Dermis microvascular lymphatic vessel endothelial cell (primary cell): ENCODE measurements around the gene FUBP3. TPM values are rescaled to one million over a fixed set of nuclear protein-coding genes. Genes with fewer than 3 reads are reported as not detected.

ENCODE experiments used
- DNase-seq, 2 donors: peaks; one replicate each; pipeline versions ENCODE4 v3.0.0 to v3.0.0-alpha.2; 2010; ENCODE audit warnings: low read depth in 2 of 2
- total RNA-seq: library from RNA; depleted of rRNA; stranded (reverse); fragments of >200 nt; gene quantifications from 2 replicates; pipeline ENCODE4 v1.2.1, GENCODE V29; 2014

Gene FUBP3
- total RNA-seq, 1 donor from 2014 or later, result 26.7 TPM

DNA sequence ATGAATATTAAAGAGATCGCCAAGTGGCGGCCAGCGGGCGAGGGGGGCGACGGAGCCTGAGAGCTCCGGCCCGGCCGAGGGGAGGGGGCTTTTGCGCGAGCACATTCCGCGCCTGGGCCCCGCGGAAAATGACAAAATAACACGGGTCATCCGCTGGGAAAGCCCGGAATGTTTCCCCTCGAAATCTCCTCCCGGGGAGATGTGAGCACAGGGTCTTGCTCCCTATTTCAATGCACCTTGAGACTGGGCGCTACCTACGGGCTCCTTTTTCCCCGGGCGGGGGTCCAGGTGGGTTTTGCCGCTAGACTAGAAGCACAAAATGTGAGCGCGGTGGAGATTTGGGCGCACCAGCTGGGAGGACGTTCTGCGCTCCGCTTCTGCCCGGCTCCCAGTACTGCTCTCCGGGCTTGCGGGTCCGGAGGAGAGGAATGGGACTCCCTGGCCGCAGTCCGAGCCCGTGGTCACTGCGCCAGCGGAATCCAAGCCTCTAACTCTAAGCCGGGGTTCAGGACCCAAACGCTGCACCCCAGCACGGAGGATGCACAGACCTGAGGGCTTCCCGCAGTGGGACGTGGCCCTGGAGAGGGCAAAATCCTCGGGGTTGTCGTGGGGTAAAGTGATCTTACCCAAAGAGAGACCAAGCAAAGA lies 82.2 kb downstream of the FUBP3 start:
- no peak for DNase-seq

DNA sequence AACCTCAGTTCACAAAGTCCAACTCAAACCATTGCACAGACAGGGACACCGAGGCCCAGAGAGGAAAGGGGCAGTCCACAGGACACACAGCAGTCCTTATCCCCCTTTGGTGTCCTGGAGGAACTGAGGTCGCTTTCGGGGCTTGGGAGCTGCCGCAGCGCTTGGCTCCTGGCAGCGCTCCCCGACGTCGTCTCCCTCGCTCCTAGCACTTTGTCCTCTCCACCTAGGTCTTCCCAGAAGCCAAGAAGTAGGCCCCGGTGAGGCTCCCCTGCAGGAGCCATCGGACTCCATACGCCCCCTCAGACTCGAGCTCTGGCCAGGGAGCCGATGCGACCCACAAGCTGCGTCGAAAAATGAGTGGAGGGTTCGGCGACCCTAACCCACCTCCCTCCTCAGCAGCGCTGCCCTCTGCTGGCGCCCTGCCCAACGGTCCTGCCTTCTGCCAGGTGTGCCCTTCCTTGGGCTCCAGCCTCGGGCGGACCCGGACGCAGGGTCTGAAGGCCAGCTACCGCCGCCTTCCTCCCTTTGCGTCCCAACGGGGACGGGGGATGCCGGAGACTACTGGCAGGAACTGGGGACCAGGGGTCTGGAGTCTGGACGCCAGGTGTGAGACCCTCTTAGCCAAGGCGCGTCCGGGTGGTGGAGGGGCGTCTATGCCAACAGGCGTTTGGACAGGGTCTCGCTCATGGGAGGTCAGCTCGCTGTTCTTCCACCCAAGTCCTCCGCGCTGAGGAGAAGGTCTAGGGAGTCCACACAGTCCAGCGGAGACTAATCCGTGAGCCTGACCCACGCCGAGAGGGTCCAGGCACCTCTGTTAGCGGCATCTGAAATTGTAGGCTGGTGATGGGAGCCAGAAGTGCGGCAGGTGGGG lies 83.0 kb downstream of the FUBP3 start:
- DNase-seq, result no peak

DNA sequence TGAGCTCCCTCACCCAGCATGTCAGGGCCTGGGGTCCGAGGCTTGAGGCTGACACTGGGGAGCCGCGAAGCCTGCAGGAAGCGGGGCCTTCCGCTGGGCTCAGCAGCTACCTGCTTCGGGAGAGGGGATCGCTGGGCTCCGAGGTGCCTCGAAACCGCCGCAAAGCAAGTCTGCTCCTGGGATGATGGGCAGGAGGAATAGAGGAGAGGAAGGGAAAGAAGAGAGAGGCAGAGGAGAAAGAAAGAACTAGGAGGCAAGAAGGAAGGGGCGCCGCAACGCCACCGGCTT lies 83.5 kb downstream of the FUBP3 start:
- no peak for DNase-seq

DNA sequence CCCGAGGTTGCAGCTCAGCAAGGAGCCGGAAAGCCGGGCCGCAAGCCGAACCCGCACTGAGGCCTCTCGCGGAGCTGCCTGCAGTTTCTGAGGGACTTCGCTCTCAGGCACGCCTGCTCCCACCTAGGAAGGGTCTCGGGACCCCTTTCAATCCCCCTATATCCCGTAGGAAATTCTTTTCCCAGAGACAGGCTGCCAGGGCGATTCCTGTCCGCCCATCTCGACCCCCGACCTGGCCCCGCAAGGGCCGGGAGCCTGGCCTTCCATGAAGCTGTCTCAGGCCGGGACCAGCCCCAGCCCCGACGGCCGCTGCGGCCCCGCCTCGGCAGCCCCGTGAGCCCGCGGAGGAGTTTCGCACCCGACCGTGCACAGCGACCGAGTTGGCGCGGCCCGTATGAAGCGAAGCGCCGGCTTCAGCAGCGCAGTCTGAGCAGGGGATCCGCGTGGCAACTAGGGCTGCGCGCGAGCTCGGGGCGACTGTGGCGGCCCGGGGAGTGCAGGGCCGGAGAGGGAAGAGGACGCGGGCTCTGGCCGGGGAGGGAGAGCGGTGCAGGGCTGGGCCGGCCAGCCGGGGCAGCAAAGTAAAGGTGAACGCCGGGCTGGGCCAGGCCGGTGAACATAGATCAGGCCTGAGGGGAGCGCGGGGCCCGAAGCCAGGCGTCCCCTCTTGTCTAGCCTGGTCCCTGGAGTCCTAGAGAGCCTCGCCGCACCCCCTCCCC lies 84.0 kb downstream of the FUBP3 start:
- no peak for DNase-seq

DNA sequence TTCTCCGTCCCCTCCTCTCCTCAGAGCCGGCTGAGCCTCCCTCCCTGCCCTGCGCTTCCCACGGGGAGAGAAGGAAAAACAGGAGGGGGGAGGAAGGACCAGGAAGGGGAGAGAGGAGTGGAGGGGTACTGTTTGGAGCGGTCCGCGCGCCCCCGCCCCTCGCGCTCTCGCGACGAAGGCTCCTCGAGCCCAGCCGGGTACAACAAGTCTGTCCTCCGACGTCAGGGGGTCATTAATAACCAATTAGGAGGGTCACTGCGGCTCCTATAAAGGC lies 84.5 kb downstream of the FUBP3 start:
- DNase-seq, result no peak

DNA sequence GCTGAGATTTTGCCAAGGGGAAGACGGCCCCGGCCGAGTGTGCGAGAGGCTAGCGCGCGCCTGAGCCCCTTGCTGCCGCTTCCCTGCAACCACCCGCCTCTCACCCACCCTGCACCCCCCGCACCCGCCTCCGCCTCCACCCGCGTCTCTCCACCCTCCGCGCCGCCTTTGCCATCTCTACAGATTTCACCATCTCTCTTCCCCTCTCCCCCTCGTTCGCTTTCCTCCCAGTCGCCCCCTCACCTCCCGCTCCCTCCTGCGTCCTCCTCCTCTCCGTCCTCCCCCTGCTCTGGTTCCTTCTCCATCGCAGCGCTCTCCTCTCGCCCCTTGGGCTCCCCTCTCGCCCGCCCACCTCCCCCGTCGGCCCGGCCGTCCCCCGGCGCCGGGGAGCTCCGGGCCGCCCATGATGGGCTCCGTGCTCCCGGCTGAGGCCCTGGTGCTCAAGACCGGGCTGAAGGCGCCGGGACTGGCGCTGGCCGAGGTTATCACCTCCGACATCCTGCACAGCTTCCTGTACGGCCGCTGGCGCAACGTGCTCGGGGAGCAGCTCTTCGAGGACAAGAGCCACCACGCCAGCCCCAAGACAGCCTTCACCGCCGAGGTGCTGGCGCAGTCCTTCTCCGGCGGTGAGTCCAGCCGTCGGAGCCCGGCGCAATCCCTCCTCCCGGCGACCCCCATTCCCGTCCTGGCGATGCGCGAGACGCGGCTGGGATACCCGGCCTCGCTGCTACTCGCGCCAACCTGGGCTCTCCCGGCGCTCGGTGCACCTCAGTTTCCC lies 85.1 kb downstream of the FUBP3 start, which contains the start of gene PRDM12:
PRDM12 (plus strand) TSS at position 344 of the 778 bp plus-strand sequence; CDS start at position 404, 60 bp downstream.
- DNase-seq, result no peak

DNA sequence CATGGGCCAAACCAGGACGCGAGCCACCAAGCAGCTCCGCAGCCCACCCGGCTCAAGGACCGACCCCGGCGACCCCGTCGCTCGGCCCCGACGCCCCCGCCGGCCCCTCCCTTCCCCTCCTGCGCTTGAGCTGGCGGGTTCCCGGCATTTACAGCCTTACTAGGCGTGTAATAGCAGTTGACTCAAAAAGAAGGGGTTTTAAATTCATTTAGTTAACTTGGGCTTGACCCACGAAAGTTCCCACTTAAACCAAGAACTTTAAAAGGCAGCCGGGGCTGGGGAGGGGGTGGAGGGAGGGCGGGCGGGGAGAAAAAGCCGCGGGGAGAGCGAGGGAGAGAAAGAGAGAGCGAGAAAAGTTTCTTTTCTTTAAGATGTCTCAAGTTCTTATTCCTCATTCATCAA lies 85.7 kb downstream of the FUBP3 start:
- no peak for DNase-seq

DNA sequence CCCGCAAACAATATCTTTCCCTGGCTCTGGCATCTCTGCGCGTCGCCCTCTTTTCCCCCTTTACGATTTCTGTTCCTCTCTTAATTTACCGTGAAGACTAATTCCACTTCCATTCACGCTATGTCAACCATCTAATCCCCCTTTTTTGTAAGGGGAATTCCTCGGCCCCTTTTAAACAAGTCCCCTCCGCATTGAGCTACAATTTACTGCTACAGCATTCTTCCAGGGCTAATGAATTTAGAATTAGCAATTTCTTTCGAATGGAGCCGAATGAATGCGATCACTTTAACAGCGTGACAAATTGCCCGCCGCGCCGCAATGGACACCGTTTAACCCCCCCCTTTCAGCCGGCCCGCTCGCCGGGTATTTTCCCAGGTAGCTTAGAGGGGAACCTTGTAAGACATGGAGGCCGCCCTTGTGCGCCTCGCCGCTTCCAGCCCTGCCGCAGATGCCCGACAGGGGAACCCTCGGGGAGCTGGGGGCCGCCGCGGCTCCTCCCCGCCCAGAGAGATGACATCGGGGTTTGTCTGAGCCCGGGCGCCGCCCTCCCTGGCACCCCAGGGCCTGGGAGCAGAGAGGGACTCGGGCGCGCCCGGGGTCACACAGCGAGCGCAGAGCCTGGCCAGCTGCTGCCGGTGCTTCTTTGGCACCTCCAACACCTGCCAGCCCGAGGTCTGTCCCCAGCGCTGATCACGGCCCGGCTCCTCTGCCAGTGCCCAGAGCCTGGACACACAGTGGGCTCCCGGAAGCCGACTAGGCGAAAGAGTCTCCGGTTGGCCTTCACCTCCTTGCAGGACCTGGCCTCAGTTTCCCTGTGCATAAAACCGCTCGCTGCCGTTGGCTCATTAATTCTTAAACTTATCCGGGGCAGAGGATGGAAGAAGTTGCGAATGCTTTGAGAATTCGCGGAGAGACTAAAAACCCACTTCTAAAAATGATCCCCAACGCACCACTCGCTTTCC lies 86.3 kb downstream of the FUBP3 start:
- no peak for DNase-seq

DNA sequence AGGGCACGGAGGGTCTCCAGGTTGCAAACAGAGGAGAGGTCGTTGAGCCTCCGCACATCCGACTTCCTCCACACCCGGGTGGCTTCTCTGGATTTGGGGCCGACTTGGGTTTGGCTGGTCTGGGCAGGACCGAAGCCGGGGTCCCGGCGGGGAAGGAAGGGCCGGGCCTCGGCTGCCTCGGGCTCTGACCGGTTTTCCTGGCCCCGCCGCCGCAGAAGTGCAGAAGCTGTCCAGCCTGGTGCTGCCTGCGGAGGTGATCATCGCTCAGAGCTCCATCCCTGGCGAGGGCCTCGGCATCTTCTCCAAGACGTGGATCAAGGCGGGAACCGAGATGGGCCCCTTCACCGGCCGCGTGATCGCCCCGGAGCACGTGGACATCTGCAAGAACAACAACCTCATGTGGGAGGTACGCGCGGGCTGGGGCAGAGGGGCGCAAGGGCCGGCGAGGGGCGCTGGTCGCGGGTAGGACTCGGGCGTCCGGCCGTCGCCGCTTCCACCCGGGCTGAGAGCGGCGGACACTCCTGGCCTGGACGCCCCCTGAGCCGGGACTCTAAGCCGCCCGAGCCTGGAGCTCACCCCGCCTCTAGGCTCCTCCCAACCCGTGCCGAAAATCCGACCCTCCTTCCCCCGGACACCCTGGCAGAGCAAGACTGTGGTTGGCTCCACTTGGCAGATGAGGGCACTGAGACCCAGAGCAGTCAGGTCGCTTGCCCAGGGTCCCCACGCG lies 87.2 kb downstream of the FUBP3 start:
- no peak for DNase-seq

DNA sequence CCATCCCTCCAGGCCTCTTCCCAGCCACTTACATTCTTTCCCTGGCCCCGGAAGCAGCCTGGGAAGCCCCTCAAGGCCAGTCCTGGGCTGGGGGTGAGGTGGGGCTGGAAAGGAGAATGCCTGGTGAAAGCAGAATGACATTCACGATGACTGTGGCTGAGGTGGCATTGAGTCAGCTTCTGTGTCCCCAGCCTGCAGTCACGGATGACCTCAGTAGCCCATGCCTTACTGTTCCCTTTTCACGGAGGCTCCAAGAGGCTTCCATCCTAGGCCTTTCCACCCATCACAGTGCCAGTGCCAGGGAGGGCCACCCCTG lies 87.7 kb downstream of the FUBP3 start:
- no peak for DNase-seq

DNA sequence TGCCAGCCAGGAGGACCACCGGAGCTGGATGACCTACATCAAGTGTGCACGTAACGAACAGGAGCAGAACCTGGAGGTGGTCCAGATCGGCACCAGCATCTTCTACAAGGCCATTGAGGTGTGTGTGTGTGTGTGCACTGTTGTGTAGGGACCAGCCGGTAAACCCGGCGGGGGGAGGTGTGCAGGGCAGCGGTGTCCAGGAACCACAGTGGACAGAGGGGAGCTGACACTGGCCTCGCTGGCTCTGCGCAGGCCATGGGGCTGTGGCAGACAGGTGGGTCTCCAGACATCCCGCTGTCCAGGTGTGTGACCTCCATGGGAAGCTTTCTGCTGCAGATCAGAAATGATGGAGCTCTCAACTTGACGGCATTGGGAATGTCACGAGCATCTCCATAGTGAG lies 88.8 kb downstream of the FUBP3 start:
- DNase-seq, result no peak

DNA sequence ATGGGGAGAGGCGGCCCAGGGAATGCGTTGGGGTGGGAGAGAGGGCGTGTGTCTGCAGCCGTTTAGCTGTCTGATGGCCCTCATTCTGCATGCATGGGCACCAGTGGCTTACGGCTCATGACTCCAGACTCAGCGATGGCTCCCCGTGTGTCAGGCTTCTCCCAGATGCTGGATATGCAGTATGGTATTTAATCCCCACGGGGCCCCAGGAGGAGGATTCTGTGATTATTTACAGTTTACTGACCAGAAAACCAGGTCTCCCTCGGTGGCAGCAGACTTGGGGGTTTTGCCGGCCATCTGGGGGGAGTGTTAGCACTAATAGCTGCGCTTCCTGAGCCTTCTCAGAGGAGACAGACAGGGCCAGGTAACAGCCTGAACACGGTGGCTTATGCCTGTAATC lies 89.3 kb downstream of the FUBP3 start:
- no peak for DNase-seq

DNA sequence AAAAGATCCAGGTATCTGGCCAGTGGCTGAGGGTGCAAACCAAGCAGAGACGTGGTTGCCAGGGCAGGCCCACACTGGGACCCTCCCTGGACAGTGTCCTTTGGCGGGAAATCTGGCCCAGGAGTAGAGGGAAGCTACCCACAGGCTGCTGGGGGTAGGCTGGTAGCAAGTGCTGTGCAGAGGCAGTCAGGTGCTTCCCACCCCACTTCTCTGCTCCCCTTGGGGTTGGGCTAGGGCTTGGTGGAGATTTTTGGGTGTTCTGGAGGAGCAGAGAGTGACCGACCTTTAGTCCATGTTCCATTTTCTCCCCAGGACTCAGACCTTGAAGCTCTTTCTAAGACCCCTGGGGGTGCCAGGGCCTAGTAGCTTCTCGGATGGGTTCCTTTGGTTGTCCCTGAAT lies 90.6 kb downstream of the FUBP3 start:
- DNase-seq, result no peak

DNA sequence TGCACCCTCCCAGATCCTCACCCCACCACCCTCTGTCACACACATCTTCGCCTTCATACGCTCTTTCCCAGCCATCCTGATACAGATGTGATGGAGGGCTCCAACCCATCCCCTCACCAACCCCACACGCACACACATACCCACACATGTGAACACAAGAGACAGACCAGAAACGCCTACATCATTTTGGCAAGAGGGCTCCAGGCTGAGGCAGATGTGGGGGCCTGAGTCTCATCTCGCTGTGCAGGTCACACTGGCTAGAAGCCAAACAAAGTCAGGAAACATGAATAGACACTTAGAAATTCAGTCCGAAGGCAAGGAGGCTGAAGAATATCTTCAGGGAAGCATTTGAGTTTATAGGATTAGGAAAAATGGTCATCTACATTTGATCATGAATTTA lies 91.3 kb downstream of the FUBP3 start:
- DNase-seq, result no peak

DNA sequence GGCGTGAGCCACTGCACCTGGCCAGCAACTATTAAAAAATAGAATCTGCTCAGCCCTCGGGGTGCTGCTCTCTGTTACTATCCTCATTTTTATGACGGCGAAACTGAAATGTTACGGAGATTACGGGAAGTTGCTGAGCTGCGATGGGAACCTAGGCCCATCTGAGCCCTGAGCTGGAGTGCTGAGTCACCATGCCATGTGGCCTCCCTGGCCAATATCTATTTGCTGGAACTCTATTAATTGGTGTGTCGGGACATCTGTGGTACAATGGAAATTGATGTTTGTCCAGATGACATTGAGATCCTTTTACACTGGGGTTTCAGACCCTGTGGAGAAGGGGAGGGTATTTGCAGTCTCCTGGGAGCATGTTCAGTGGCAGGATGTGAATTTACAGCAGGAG lies 93.1 kb downstream of the FUBP3 start:
- DNase-seq, result no peak

DNA sequence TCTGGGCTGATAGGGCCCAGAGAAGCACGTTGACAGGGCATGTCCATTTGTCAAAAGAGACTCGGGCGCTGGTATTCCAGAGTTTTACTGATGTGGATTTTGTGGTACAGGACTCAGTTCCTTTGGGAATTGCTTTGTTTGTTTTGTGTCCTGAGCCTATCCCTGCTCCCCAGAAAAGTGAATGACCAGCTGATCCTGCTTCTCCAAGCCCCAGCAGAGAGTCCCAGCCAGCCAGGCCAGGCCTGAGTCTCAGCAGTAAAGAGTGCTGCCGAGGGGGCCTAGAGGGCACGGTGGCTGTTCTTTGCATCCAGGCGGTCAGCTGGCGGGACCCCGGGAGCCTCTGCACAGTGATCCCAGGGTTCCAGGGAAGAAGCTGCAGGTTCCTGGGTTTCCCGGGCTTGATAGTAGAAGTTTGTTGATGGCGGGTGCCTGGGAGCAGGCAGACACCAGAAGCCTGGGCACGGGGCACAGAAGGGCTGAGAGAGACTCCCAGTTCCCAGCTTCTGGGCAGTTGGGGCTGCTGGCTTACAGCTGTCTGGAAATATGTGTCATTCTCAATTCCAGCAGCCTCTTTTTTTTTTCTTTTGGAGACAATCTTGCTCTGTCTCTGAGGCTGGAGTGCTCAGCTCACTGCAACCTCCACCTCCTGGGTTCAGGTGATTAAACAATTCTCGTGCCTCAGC lies 93.7 kb downstream of the FUBP3 start:
- no peak for DNase-seq

DNA sequence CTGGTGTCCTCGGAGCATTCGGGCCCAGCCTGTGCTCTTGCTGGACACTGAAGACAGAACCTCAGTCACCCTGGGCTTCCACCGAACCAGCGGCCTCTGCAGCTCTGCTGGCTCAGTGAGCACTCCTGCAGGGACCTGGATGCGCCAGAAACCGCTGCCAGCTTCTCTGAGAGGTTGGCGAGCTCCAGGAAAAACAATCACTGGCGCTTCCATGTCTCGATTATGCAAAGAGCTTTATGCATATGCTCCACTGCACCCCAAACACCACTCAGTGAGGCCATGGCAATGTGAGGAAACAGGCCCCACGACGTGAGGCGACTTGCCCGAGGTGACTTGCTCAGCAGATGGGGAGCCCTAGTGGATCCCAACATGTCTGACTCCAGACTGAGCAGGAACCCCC lies 96.0 kb downstream of the FUBP3 start:
- DNase-seq, result no peak

DNA sequence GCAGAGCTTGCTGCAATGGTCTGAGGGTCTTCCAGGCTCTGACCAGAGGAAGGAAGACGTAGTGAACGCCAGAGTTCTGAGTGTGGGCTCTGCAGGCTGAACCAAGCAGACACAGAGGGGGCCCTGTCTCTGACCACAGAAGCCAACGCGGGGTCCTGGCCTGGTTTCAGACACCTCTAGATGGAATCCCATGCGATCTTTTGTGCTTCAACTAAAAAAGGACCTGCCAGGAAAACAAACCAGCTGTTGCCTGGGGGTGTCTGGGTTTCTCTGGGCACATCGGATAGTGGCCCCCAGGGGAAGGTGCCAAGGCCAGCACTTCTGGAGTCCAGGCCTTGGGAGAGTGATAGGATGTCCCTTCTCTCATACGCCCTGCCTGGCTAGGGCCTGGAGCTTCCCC lies 97.9 kb downstream of the FUBP3 start:
- no peak for DNase-seq

DNA sequence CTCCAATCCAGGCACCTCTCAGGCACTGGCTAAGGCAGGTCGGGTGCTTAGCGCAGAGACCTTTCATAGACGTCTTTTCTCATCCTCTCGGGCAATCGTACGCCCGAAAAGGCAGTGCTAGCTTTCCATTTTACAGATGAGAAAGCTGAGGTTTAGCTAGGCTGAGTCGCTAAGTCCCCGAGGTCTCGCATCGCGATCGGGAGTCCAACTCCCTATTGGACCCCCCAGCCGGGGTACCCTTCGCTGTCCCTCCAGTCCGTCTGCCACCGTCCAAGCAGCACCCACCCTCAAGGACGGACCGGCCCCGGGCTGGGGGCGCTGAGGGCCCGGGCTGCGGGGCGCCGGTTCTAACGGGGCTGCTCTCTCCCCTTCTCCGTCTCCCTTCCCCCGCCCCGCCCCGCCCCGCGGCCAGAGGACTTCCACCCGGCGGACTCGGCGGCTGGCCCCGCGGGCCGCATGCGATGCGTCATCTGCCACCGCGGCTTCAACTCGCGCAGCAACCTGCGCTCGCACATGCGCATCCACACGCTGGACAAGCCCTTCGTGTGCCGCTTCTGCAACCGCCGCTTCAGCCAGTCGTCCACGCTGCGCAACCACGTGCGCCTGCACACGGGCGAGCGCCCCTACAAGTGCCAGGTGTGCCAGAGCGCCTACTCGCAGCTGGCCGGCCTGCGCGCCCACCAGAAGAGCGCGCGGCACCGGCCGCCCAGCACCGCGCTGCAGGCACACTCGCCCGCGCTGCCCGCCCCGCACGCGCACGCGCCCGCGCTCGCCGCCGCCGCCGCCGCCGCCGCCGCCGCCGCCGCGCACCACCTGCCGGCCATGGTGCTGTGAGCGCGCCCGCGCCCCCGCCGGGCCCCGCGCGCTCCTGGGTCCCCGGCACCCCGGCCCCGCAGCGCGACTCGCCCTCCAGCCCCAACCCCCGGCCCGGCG lies 101.7 kb downstream of the FUBP3 start:
- peak; percentile 66 to 87 for DNase-seq
